HepG2 (cell line): ENCODE measurements around the gene RPL19. TPM values are rescaled to one million over a fixed set of nuclear protein-coding genes. Genes with fewer than 3 reads are reported as not detected.
A peak's percentile ranks its signal among the peaks of the same experiment; 100 is the strongest.

Experiments used
- E2F1 ChIP-seq: sonication (generic); formaldehyde crosslinking; IDR thresholded peaks from 2 replicates; pipeline ENCODE4 v1.5.0; 2020; ENCODE audit warnings: missing genetic modification reagents
- EP300 ChIP-seq, 3 experiments: sonication (generic) in 1 of 3; formaldehyde crosslinking in 1 of 3; IDR thresholded peaks; 2 replicates each; pipeline versions ENCODE4 v1.5.1 to v1.6.1; 2011 to 2020; ENCODE audit warnings: low read depth in 2 of 3, low read length in 2 of 3, borderline replicate concordance in 1 of 3, improper control_type of control experiment in 1 of 3, mild to moderate bottlenecking in 1 of 3, missing genetic modification reagents in 1 of 3, moderate library complexity in 1 of 3
- FOXJ3 ChIP-seq: sonication (generic); formaldehyde crosslinking; IDR thresholded peaks from 2 replicates; pipeline ENCODE4 v1.4.0; 2020; ENCODE audit warnings: missing genetic modification reagents, mild to moderate bottlenecking, borderline replicate concordance
- MBD4 ChIP-seq: IDR thresholded peaks from 2 replicates; pipeline ENCODE4 v1.6.1; 2012; ENCODE audit warnings: low read length, inconsistent platforms, borderline replicate concordance
- PCBP2 ChIP-seq: fragments of 200-400 bp; formaldehyde crosslinking; optimal IDR thresholded peaks from 2 replicates; pipeline ENCODE3; 2018; ENCODE audit warnings: low read length, low read depth; ENCODE audit not compliant: poor library complexity, severe bottlenecking
- RELA ChIP-seq: sonication (generic); formaldehyde crosslinking; IDR thresholded peaks from 2 replicates; pipeline ENCODE4 v1.4.0; 2020; ENCODE audit warnings: missing genetic modification reagents
- SIX4 ChIP-seq: sonication (generic); formaldehyde crosslinking; IDR thresholded peaks from 2 replicates; pipeline ENCODE4 v1.4.0; 2020; ENCODE audit warnings: missing genetic modification reagents
- STAT6 ChIP-seq: sonication (generic); formaldehyde crosslinking; IDR thresholded peaks from 2 replicates; pipeline ENCODE4 v1.4.0; 2020; ENCODE audit warnings: missing genetic modification reagents, mild to moderate bottlenecking, borderline replicate concordance
- SUZ12 ChIP-seq: fragments of 150-350 bp; IDR thresholded peaks from 2 replicates; pipeline ENCODE4 v1.6.1; 2014; ENCODE audit warnings: low read depth, low read length
- THYN1 ChIP-seq: sonication (generic); formaldehyde crosslinking; IDR thresholded peaks from 2 replicates; pipeline ENCODE4 v1.8.1; 2023; ENCODE audit warnings: low read depth, mild to moderate bottlenecking, moderate library complexity, missing genetic modification reagents, borderline replicate concordance
- ZBTB25 ChIP-seq: IDR thresholded peaks from 2 replicates; pipeline ENCODE4 v1.6.1; 2018; ENCODE audit warnings: missing genetic modification reagents
- ZBTB33 ChIP-seq: sonication (generic); formaldehyde crosslinking; IDR thresholded peaks from 2 replicates; pipeline ENCODE4 v1.4.0; 2020; ENCODE audit warnings: missing genetic modification reagents
- ZHX1 ChIP-seq: sonication (generic); formaldehyde crosslinking; IDR thresholded peaks from 2 replicates; pipeline ENCODE4 v1.8.1; 2022; ENCODE audit warnings: low read depth, mild to moderate bottlenecking, missing genetic modification reagents
- ZNF530 ChIP-seq: sonication (generic); formaldehyde crosslinking; IDR thresholded peaks from 2 replicates; pipeline ENCODE4 v1.5.0; 2020; ENCODE audit warnings: low read depth, mild to moderate bottlenecking, missing genetic modification reagents
- ZNF580 ChIP-seq: IDR thresholded peaks from 2 replicates; pipeline ENCODE4 v1.6.1; 2016; ENCODE audit warnings: low read depth, borderline replicate concordance
- ZNF598 ChIP-seq: sonication (generic); formaldehyde crosslinking; IDR thresholded peaks from 2 replicates; pipeline ENCODE4 v1.5.1; 2020; ENCODE audit warnings: mild to moderate bottlenecking, missing genetic modification reagents, borderline replicate concordance
- ZNF615 ChIP-seq: sonication (generic); formaldehyde crosslinking; IDR thresholded peaks from 2 replicates; pipeline ENCODE4 v1.5.0; 2020; ENCODE audit warnings: mild to moderate bottlenecking, missing genetic modification reagents, borderline replicate concordance
- ZNF674 ChIP-seq: sonication (generic); formaldehyde crosslinking; IDR thresholded peaks from 2 replicates; pipeline ENCODE4 v1.5.0; 2020; ENCODE audit warnings: low read depth, mild to moderate bottlenecking, missing genetic modification reagents
- polyA plus RNA-seq, 8 experiments: library from polyadenylated mRNA; depleted of rRNA in 3 of 8; stranded (reverse) in 7 of 8; unstranded in 1 of 8; fragments of >200 nt; fragmentation: Illumina TruSeq in 4 of 8; extraction: Trizol in 4 of 8; gene quantifications; 2 replicates each; pipeline versions ENCODE4 v1.2.1 to v1.2.3, GENCODE V29; 2011 to 2016; ENCODE audit warnings: low read depth in 4 of 8, missing spikeins in 1 of 8, mixed read lengths in 1 of 8; ENCODE audit not compliant: insufficient read depth in 1 of 8
- total RNA-seq, 5 experiments: library from RNA; depleted of rRNA; stranded (reverse); fragments of >200 nt; fragmentation: Illumina TruSeq; extraction: Trizol; gene quantifications; 2 replicates each; pipeline ENCODE4 v1.2.3, GENCODE V29; 2016; ENCODE audit warnings: low read depth in 1 of 5

Gene RPL19
- total and polyA plus RNA-seq, 2 of the 13 experiments (the other 11 are each of a cell fraction or from before 2014, with no cell fraction given) = 2,522 to 2,768 TPM

- TF ChIP-seq ZNF674 (CRISPR knock-in tag) (no peak), ZHX1 (CRISPR knock-in tag) (no peak), ZBTB33 (CRISPR knock-in tag) (peak; percentile 61), PCBP2 (no peak), ZNF580 (CRISPR knock-in tag) (peak; percentile 86; the same call in 1 of the 2 replicates), E2F1 (CRISPR knock-in tag) (no peak), ZNF615 (CRISPR knock-in tag) (no peak), STAT6 (peak; percentile 19; the same call in 1 of the 2 replicates), ZNF598 (CRISPR knock-in tag) (no peak), EP300 (IDR thresholded peaks at IDR 0.05; ENCODE audit: low read depth in 2 of 2, low read length in 2 of 2) (no peak; a peak in 1 of 4 replicates), EP300 (CRISPR knock-in tag; IDR thresholded peaks at IDR 0.05; ENCODE audit: borderline replicate concordance) (no peak), ZNF530 (no peak), MBD4 (no peak), RELA (peak; percentile 70; the same call in 1 of the 2 replicates), SIX4 (no peak), THYN1 (CRISPR knock-in tag) (no peak), SUZ12 (no peak), FOXJ3 (CRISPR knock-in tag) (no peak), ZBTB25 (peak; percentile 59; the same call in 1 of the 2 replicates)
Observed at GRCh38 chr17:39153599-39154051, 46.5 kb upstream of the RPL19 start (continued).
